A549 treated with dexamethasone at 1 μM for 4 hours (cell line): ENCODE measurements around the gene ZSCAN25. TPM values are rescaled to one million over a fixed set of nuclear protein-coding genes. Genes with fewer than 3 reads are reported as not detected.

Source experiments
- total RNA-seq: library from RNA; stranded (reverse); fragments of 200-300 nt; extraction: Qiagen RNA extraction; gene quantifications from 5 replicates; pipeline ENCODE4 v1.2.3, GENCODE V29; 2022

Gene ZSCAN25
- total RNA-seq, result 7.7 to 10.1 TPM (median 9.6 TPM) in 5 replicates

DNA sequence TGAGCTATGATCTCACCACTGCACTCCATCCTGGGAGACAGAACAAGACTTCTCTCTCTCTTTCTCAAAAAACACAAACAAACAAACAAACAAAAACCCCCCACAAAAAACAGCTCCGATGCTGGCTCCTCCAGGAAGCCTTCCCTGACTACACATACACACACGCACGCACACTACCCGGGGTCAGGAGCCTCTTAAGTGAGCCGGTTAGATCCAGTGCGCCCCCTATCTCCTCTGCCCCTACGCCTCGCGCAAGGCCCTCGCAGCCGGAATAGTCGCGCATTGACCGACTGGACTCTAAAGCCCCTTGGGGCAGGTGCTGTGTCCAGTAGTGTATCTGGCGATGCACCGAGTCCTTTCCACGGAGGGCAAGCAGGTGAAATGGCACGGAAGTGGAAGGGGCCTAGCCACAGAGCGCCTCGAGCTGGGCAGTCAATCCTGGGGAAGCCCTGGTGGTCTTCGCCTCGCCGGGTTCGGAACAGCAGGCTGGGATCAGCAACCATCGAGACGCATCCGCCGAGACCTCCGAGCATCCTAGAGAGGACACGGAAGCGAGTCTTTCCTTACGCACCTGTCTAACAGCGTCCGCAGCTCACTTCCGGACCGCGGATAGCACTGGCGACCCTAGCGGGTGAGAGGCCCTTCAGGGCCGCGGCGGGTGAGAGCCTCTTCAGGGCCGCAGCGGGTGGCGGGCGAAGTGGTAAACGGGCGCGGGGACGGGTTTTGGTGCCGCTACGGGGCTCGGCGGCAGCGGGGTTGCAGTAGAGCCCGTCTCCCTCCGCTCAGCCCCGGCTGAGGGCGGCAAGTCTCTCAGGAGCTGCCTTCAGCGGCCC, at the start of gene ZSCAN25:
ZSCAN25 (plus strand) TSS at position 588 of the 833 bp plus-strand sequence. CDS start 2,661 bp downstream, outside the sequence.

DNA sequence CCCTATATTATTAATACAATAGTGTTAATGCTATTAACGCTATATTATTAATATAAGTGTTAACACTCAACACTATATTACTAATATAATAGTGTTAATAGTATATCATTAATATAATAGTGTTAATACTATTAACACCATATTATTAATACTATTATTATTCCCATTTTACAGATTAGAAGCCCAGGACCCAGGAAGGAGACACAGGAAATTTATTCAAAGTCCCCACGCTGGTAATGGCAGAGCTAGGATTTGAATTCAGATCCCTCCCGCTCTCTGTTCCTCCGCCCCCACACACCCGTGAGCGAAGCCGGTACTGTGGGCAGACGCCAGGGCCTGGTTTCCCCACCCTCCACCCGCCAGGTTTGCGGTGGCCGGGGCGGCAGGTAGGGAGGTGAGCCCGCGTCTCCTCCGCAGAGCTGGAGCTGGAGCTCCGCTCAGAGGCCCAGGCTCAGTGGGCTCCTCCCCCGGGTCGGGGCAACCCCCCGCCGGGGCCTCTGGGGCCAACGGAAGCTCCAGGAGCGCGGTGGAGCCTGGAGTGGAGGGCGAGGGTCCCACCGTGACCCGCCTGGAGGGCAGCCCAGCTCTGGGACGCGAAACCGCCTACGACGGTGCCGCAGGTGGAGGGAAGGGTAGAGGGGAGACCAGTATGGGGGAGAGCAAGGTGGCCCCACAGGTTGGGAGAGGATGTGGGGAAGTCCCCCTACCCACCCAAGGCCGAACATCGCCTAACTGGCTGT, 18.8 kb upstream of the ZSCAN25 start, which contains the start of gene TMEM225B:
TMEM225B (plus strand) TSS at position 506 of the 740 bp plus-strand sequence. CDS start 6,122 bp downstream, outside the sequence.

DNA sequence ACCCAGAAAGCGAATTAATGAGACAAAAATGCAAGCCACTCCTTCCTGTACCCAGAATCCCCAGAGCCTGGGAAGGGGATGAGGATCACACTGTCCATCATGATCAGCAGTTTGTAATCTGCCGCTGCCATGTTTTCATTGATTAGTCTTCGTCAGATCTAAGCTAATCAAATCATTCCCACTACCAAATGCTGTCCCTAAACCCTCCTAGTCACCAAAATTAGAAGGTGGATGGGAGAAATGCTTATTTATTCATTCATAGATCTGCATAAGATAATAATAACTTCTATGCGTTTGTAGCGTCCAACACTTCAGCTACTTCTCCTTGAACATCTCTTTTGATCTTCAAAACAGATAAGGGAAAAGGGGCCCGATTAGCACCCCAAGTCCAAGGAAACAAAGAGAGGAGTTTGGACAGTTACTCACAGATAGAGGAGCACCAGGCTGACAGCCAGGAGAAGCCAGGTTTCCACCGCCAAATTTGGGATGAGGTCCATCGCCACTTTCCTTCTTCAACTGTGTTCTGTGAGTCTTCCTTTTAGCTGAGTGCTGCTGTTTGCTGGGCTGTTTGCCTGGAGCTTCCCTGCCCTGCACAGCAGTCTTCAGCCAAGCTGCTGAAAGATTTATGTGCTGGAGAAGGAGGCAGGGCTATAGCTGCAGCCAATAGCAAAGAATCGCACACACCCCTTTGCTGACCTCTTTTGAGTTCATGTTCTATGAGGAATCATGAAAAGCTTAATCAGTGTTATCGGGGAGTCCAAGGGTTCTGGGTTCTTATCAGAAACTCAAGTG, 62.9 kb downstream of the ZSCAN25 start, which contains the start of gene CYP3A5:
CYP3A5 (minus strand) TSS at position 597 of the 792 bp plus-strand sequence; CDS start at position 497, 100 bp downstream.

Other genes with a start within 250 kb of the ZSCAN25 start
- gene ARPC1B, start 242.2 kb upstream of the ZSCAN25 start, total RNA-seq, result 264 to 303 TPM (median 288 TPM) in 5 replicates
- 183 to 220 TPM (median 192 TPM) in 5 replicates for gene PDAP1, start 208.3 kb upstream of the ZSCAN25 start, total RNA-seq
- gene BUD31, start 208.0 kb upstream of the ZSCAN25 start, total RNA-seq, result 132 to 154 TPM (median 141 TPM) in 5 replicates
- 5.8 to 7.7 TPM (median 6.2 TPM) in 5 replicates for gene PTCD1, start 178.1 kb upstream of the ZSCAN25 start, total RNA-seq
- 30.5 to 42.1 TPM (median 38.6 TPM) in 5 replicates for gene CPSF4, start 178.0 kb upstream of the ZSCAN25 start, total RNA-seq
- 896 to 1,499 TPM (median 945 TPM) in 5 replicates for gene ATP5MF, start 150.8 kb upstream of the ZSCAN25 start, total RNA-seq
- gene ZNF789, start 144.1 kb upstream of the ZSCAN25 start, total RNA-seq, result 6.2 to 8.5 TPM (median 7.6 TPM) in 5 replicates
- gene ZNF394, start 116.7 kb upstream of the ZSCAN25 start, total RNA-seq, result 15.6 to 17.3 TPM (median 16.4 TPM) in 5 replicates
- 10.0 to 10.7 TPM (median 10.0 TPM) in 5 replicates for gene ZKSCAN5, start 112.3 kb upstream of the ZSCAN25 start, total RNA-seq
- gene FAM200A, start 64.8 kb upstream of the ZSCAN25 start, total RNA-seq, result 5.6 to 6.6 TPM (median 5.9 TPM) in 5 replicates
- 45.8 to 56.3 TPM (median 50.9 TPM) in 5 replicates for gene ZNF655, start 58.3 kb upstream of the ZSCAN25 start, total RNA-seq
- 0.32 to 1.3 TPM (median 1.1 TPM) in 5 replicates for gene TMEM225B, start 18.7 kb upstream of the ZSCAN25 start, total RNA-seq
- gene CYP3A5, start 63.0 kb downstream of the ZSCAN25 start, total RNA-seq, result 1.3 to 1.8 TPM (median 1.4 TPM) in 5 replicates
- gene CYP3A7, start 118.2 kb downstream of the ZSCAN25 start, total RNA-seq, result not detected in 5 replicates
- 0.05 to 0.14 TPM (median 0.08 TPM) in 4 of 5 replicates, not detected in the other for gene CYP3A4, start 167.2 kb downstream of the ZSCAN25 start, total RNA-seq
- not detected in 5 replicates for gene CYP3A43, start 211.1 kb downstream of the ZSCAN25 start, total RNA-seq